HepG2 (cell line): ENCODE results near the gene RBM5.

Experiments
- SUZ12 ChIP-seq: fragments of 150-350 bp; IDR thresholded peaks from 2 replicates; pipeline ENCODE4 v1.6.1; 2014; ENCODE audit warnings: low read depth, low read length
- ZBTB21 ChIP-seq: sonication (generic); formaldehyde crosslinking; IDR thresholded peaks from 2 replicates; pipeline ENCODE4 v1.4.0; 2020; ENCODE audit warnings: missing genetic modification reagents

- TF ChIP-seq ZBTB21: no peak
- TF ChIP-seq SUZ12: peak; percentile 58
Observed at GRCh38 chr3:50088725-50089608, at the start of gene RBM5.
